22Rv1 (cell line): ENCODE results near the gene SH3RF2.

Experiments
- H3K27ac ChIP-seq: fragments of 450-650 bp; 2 replicates; pipeline ENCODE4 v1.5.1; 2017
- ZFX ChIP-seq: fragments of 450-650 bp; IDR thresholded peaks from 2 replicates; pipeline ENCODE4 v1.6.1; 2017; ENCODE audit warnings: antibody characterized with exemption, borderline replicate concordance
- TF ChIP-seq, protein P1 (sequence below): fragments of 450-650 bp; IDR thresholded peaks from 2 replicates; pipeline ENCODE4 v1.5.1; 2017; ENCODE audit warnings: mild to moderate bottlenecking

Gene SH3RF2

DNA sequence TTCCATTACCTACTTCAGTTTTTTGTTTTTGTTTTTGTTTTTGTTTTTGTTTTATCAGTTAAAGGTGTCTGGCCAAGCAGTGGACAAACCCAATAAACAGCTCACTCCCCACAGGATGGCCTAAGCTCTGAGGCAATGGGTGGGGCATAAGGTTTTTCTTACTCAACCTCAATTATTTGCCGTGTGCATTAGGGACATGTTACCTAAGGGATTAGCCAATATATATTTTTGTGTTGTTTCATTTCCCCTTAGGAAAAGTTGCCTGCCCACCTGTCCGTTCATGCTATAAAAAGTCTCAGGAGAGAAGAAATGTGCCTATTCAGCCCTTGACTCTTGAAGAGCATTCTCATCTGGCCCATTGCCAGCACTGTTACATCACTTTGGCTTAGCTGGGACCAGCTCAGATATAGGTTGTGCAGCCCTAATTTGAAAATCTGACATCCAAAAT, 7.3 kb downstream of the SH3RF2 start:
- TF ChIP-seq ZFX, result no peak
- TF ChIP-seq, protein P1, sequence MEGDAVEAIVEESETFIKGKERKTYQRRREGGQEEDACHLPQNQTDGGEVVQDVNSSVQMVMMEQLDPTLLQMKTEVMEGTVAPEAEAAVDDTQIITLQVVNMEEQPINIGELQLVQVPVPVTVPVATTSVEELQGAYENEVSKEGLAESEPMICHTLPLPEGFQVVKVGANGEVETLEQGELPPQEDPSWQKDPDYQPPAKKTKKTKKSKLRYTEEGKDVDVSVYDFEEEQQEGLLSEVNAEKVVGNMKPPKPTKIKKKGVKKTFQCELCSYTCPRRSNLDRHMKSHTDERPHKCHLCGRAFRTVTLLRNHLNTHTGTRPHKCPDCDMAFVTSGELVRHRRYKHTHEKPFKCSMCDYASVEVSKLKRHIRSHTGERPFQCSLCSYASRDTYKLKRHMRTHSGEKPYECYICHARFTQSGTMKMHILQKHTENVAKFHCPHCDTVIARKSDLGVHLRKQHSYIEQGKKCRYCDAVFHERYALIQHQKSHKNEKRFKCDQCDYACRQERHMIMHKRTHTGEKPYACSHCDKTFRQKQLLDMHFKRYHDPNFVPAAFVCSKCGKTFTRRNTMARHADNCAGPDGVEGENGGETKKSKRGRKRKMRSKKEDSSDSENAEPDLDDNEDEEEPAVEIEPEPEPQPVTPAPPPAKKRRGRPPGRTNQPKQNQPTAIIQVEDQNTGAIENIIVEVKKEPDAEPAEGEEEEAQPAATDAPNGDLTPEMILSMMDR, result no peak
- no peak overlapping the region for H3K27ac ChIP-seq

DNA sequence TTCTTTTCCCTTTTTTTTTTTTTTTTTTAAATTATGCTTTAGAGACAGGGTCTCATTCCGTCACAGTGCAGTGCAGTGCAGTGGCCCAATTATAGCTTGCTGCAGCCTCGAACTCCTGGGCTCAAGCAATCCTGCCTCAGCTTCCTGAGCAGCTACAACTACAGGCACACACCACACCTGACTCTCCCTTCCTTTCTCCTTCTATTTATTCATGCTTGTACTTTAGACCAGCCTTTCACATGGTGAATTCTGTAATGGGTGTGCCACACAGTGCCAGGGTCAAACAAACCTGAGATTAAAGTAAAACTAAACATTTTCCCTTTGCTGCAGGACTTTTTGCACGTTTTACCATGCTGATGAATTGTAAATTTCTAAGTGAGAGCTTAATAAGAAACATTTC, 8.0 kb downstream of the SH3RF2 start:
- TF ChIP-seq, protein P1, result no peak
- TF ChIP-seq ZFX, result no peak
- H3K27ac ChIP-seq, result no peak overlapping the region

GRCh38 chr5:145945620-145946111, 9.3 kb downstream of the SH3RF2 start:
- no peak overlapping the region for H3K27ac ChIP-seq
- no peak for TF ChIP-seq ZFX
- TF ChIP-seq, protein P1, result no peak

GRCh38 chr5:145946112-145946861, 9.9 kb downstream of the SH3RF2 start:
- TF ChIP-seq, protein P1, result no peak
- TF ChIP-seq ZFX, result no peak
- H3K27ac ChIP-seq, result no peak overlapping the region

DNA sequence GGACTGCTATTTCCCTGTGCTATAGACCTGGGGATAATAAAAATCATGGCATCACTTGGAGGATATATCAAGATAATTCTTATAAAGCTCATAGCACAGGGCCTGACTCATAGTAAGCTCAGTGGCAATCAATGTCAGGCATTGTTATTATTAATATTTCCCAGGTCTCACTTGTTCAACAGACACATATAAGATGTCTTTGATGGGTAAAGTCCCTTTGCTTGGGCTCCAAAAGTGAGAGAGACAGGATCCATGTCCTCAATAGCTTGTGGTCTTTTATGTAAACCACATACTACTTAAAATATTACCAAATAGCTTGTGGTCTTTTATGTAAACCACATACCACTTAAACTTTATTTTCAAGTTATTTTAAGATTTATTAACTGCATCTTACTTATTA, 11.2 kb downstream of the SH3RF2 start:
- TF ChIP-seq, protein P1, result no peak
- no peak for TF ChIP-seq ZFX
- H3K27ac ChIP-seq, result no peak overlapping the region

DNA sequence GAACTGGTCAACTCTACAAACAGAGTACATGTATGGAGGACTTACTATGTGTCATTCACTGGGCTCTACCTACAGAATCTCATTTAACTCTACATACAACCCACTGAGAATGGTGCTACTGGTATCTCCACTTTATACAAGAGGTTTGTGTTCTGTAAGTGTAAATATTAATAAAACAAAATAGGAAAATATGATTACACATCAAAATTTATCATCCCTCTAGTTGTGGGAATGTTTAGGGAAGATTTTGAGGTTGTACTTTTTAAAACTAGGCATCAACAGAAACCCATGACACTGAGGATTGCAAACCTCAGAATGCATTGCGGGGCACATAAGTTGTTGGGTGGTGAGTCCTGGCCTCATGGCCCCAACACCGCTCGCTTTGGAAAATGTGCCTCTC, 11.7 kb downstream of the SH3RF2 start:
- no peak for TF ChIP-seq ZFX
- TF ChIP-seq, protein P1, result no peak
- H3K27ac ChIP-seq, result no peak overlapping the region

- H3K27ac ChIP-seq, result no peak overlapping the region
- TF ChIP-seq, protein P1, result no peak
- no peak for TF ChIP-seq ZFX
Measured at GRCh38 chr5:145948921-145949320, 12.5 kb downstream of the SH3RF2 start.
